ENCODE results near the gene ACTMAP.

Gene ACTMAP

GRCh38 chr19:40695881-40696280 is 54.4 kb downstream of the ACTMAP start:
- no peak overlapping the region for H3K4me3 ChIP-seq (ENCODE audit: low read depth, low read length, poor library complexity, severe bottlenecking)
- H3K79me2 ChIP-seq (ENCODE audit: insufficient read depth, low read length), result no peaks in the 10 kb centered on the region
- no peaks in the 10 kb centered on the region for H3K9me2 ChIP-seq (ENCODE audit: low read depth, low read length)
- no peaks in the 10 kb centered on the region; the same call in 1 of the 2 replicates for H3K36me3 ChIP-seq (ENCODE audit: insufficient read depth, low read length)
- H3F3A ChIP-seq (ENCODE audit: insufficient read depth, low read length), result no peaks in the 10 kb centered on the region
- no peak for TF ChIP-seq CTCF (IDR thresholded peaks at IDR 0.05; ENCODE audit: low read length)
- no peak for TF ChIP-seq EZH2 (IDR thresholded peaks at IDR 0.05; ENCODE audit: borderline replicate concordance, low read length)
- H3K27ac ChIP-seq (ENCODE audit: low read depth, low read length, poor library complexity, severe bottlenecking), result no peak overlapping the region
- peaks cover 7% of the 10 kb centered on the region for H3K4me1 ChIP-seq (ENCODE audit: insufficient read depth, low read length, severe bottlenecking)
- no peaks in the 10 kb centered on the region for H4K20me1 ChIP-seq (ENCODE audit: insufficient read depth, low read length)
- H3K9me3 ChIP-seq (ENCODE audit: low read length), result no peaks in the 10 kb centered on the region
- no peak overlapping the region for H2AFZ ChIP-seq (ENCODE audit: low read length)
- H3K4me2 ChIP-seq (ENCODE audit: low read length), result no peak overlapping the region
- no peak overlapping the region for H3K9ac ChIP-seq (ENCODE audit: low read length)
- no peaks in the 10 kb centered on the region for H3K27me3 ChIP-seq (ENCODE audit: insufficient read depth, low read length)

- H3F3A ChIP-seq (ENCODE audit: insufficient read depth, low read length), result no peaks in the 10 kb centered on the region
- peaks cover 23% of the 10 kb centered on the region for H3K4me1 ChIP-seq (ENCODE audit: insufficient read depth, low read length, severe bottlenecking)
- H2AFZ ChIP-seq (ENCODE audit: low read length), result no peak overlapping the region
- no peak for TF ChIP-seq CTCF (IDR thresholded peaks at IDR 0.05; ENCODE audit: low read length)
- no peak for TF ChIP-seq EZH2 (IDR thresholded peaks at IDR 0.05; ENCODE audit: borderline replicate concordance, low read length)
- H3K79me2 ChIP-seq (ENCODE audit: insufficient read depth, low read length), result no peaks in the 10 kb centered on the region
- no peaks in the 10 kb centered on the region for H4K20me1 ChIP-seq (ENCODE audit: insufficient read depth, low read length)
- H3K9me2 ChIP-seq (ENCODE audit: low read depth, low read length), result no peaks in the 10 kb centered on the region
- no peaks in the 10 kb centered on the region for H3K9me3 ChIP-seq (ENCODE audit: low read length)
- H3K4me3 ChIP-seq (ENCODE audit: low read depth, low read length, poor library complexity, severe bottlenecking), result no peak overlapping the region
- no peaks in the 10 kb centered on the region for H3K36me3 ChIP-seq (ENCODE audit: insufficient read depth, low read length)
- no peak overlapping the region for H3K27ac ChIP-seq (ENCODE audit: low read depth, low read length, poor library complexity, severe bottlenecking)
- H3K9ac ChIP-seq (ENCODE audit: low read length), result no peak overlapping the region
- no peaks in the 10 kb centered on the region for H3K27me3 ChIP-seq (ENCODE audit: insufficient read depth, low read length)
- H3K4me2 ChIP-seq (ENCODE audit: low read length), result no peak overlapping the region
These were observed 56.4 kb downstream of the ACTMAP start for GRCh38 chr19:40693896-40694295.

GRCh38 chr19:40693150-40693788 is 57.0 kb downstream of the ACTMAP start:
- Histone ChIP-seq H3K27me3 (ENCODE audit: insufficient read depth, low read length) (no peaks in the 10 kb centered on the region), H4K20me1 (ENCODE audit: insufficient read depth, low read length) (no peaks in the 10 kb centered on the region)

More at GRCh38 chr19:40693150-40693788, 57.0 kb downstream of the ACTMAP start:
- Histone ChIP-seq H3K4me1 (ENCODE audit: insufficient read depth, low read length, severe bottlenecking) (peaks cover 29% of the 10 kb centered on the region), H3F3A (ENCODE audit: insufficient read depth, low read length) (0 out of 2 replicates have a peak, but pooled peaks cover 6% of the 10 kb centered on the region), H3K9me2 (ENCODE audit: low read depth, low read length) (no peaks in the 10 kb centered on the region), H3K4me2 (ENCODE audit: low read length) (no peak overlapping the region), H3K36me3 (ENCODE audit: insufficient read depth, low read length) (no peaks in the 10 kb centered on the region), H3K9me3 (ENCODE audit: low read length) (no peaks in the 10 kb centered on the region), H3K27ac (ENCODE audit: low read depth, low read length, poor library complexity, severe bottlenecking) (no peak overlapping the region), H3K79me2 (ENCODE audit: insufficient read depth, low read length) (no peaks in the 10 kb centered on the region), H3K9ac (ENCODE audit: low read length) (no peak overlapping the region), H3K4me3 (ENCODE audit: low read depth, low read length, poor library complexity, severe bottlenecking) (no peak overlapping the region), H2AFZ (ENCODE audit: low read length) (no peak overlapping the region)
- peak; percentile 40; the same call in 1 of the 2 replicates for TF ChIP-seq CTCF (IDR thresholded peaks at IDR 0.05; ENCODE audit: low read length)
- no peak for TF ChIP-seq EZH2 (IDR thresholded peaks at IDR 0.05; ENCODE audit: borderline replicate concordance, low read length)
